ENCODE results near the gene CHST11. TPM values are rescaled to one million over a fixed set of nuclear protein-coding genes. Genes with fewer than 3 reads are reported as not detected.

Gene CHST11
- total RNA-seq, 1 donor from 2014 or later, result 44.3 TPM

GRCh38 chr12:104615048-104615561, 158.4 kb downstream of the CHST11 start:
- no peak for TF ChIP-seq CTCF (conservative IDR thresholded peaks at IDR 0.05; ENCODE audit: low read depth, low read length)
- no peak overlapping the region for H3K4me3 ChIP-seq (ENCODE audit: low read depth, low read length)
- no peak for DNase-seq (ENCODE audit: low read depth)

GRCh38 chr12:104618691-104619090, 161.9 kb downstream of the CHST11 start:
- DNase-seq (ENCODE audit: low read depth), result no peak
- no peak overlapping the region for H3K4me3 ChIP-seq (ENCODE audit: low read depth, low read length)
- TF ChIP-seq CTCF (conservative IDR thresholded peaks at IDR 0.05; ENCODE audit: low read depth, low read length), result no peak

GRCh38 chr12:104619305-104619704, 162.6 kb downstream of the CHST11 start:
- H3K4me3 ChIP-seq (ENCODE audit: low read depth, low read length), result no peak overlapping the region
- DNase-seq (ENCODE audit: low read depth), result no peak
- TF ChIP-seq CTCF (conservative IDR thresholded peaks at IDR 0.05; ENCODE audit: low read depth, low read length), result no peak

GRCh38 chr12:104620837-104621531, 164.2 kb downstream of the CHST11 start:
- no peak for TF ChIP-seq CTCF (conservative IDR thresholded peaks at IDR 0.05; ENCODE audit: low read depth, low read length)
- no peak overlapping the region for H3K4me3 ChIP-seq (ENCODE audit: low read depth, low read length)
- DNase-seq (ENCODE audit: low read depth), result no peak

- no peak for DNase-seq (ENCODE audit: low read depth)
- H3K4me3 ChIP-seq (ENCODE audit: low read depth, low read length), result no peak overlapping the region
- TF ChIP-seq CTCF (conservative IDR thresholded peaks at IDR 0.05; ENCODE audit: low read depth, low read length), result no peak
Measured at GRCh38 chr12:104622928-104623327, 166.2 kb downstream of the CHST11 start.

- H3K4me3 ChIP-seq (ENCODE audit: low read depth, low read length), result no peak overlapping the region
- TF ChIP-seq CTCF (conservative IDR thresholded peaks at IDR 0.05; ENCODE audit: low read depth, low read length), result no peak
- no peak for DNase-seq (ENCODE audit: low read depth)
Measured at GRCh38 chr12:104623883-104624282, 167.1 kb downstream of the CHST11 start.

GRCh38 chr12:104624529-104624928, 167.8 kb downstream of the CHST11 start:
- H3K4me3 ChIP-seq (ENCODE audit: low read depth, low read length), result no peak overlapping the region
- no peak for DNase-seq (ENCODE audit: low read depth)
- TF ChIP-seq CTCF (conservative IDR thresholded peaks at IDR 0.05; ENCODE audit: low read depth, low read length), result no peak
